ENCODE results near the gene STK33. TPM values are rescaled to one million over a fixed set of nuclear protein-coding genes. Genes with fewer than 3 reads are reported as not detected.
A peak's percentile ranks its signal among the peaks of the same experiment; 100 is the strongest.

The STK33 gene
- total RNA-seq: 10 to 100 TPM in 1 of 3 donors, 1 to 10 TPM in 1, under 1 TPM in 1; 0.90 to 15.1 (median 3.4) TPM
- long read RNA-seq, donor 1, partial matches to known transcripts: 1 of 8 reads
- long read RNA-seq, donor 1, other reads (novel, unspliced or antisense): 7 of 8 reads
- long read RNA-seq, donor 2, partial matches to known transcripts: 0 of 1 reads
- long read RNA-seq, donor 2, other reads (novel, unspliced or antisense): 1 of 1 reads

- TF ChIP-seq CTCF (IDR thresholded peaks at IDR 0.05): no peak
- Histone ChIP-seq H3K4me1 (ENCODE audit: low read depth) (peaks cover 7% of the 10 kb centered on the region), H3K9me3 (no peaks in the 10 kb centered on the region), H3K4me3 (no peak within 1 kb of the TSS), H3K36me3 (ENCODE audit: low read depth) (no peaks in the 10 kb centered on the region)
- peak; percentile 94 for ATAC-seq
- intact Hi-C loops (cut with DNase I, micrococcal nuclease): no loop called here
- DNase-seq: peak; percentile 53 to 67 (median 66)
Observed at GRCh38 chr11:8593935-8594909, at the start of gene STK33. TSS of gene STK33 (minus strand) at chr11:8594228. CDS start at chr11:8474905, 119,323 bp downstream.

GRCh38 chr11:8642196-8642841, 48.3 kb upstream of the STK33 start:
- ATAC-seq (no peak), DNase-seq (no peak)
- Histone ChIP-seq H3K9me3 (no peaks in the 10 kb centered on the region), H3K4me1 (ENCODE audit: low read depth) (no peaks in the 10 kb centered on the region), H3K36me3 (ENCODE audit: low read depth) (no peaks in the 10 kb centered on the region), H3K4me3 (no peak overlapping the region)
- intact Hi-C loops (cut with DNase I, micrococcal nuclease): no loop called here
- TF ChIP-seq CTCF (IDR thresholded peaks at IDR 0.05): no peak

- no peak for TF ChIP-seq CTCF (IDR thresholded peaks at IDR 0.05)
- ATAC-seq (no peak), DNase-seq (no peak)
- Histone ChIP-seq H3K4me1 (ENCODE audit: low read depth) (no peaks in the 10 kb centered on the region), H3K36me3 (ENCODE audit: low read depth) (no peaks in the 10 kb centered on the region), H3K9me3 (peaks cover 4% of the 10 kb centered on the region), H3K4me3 (no peak overlapping the region)
- intact Hi-C loops (cut with DNase I, micrococcal nuclease): no loop called here
Observed at GRCh38 chr11:8641332-8641731, 47.3 kb upstream of the STK33 start.

GRCh38 chr11:8640267-8640906, 46.4 kb upstream of the STK33 start:
- Histone ChIP-seq H3K4me1 (ENCODE audit: low read depth) (no peaks in the 10 kb centered on the region), H3K9me3 (peaks cover 4% of the 10 kb centered on the region), H3K36me3 (ENCODE audit: low read depth) (no peaks in the 10 kb centered on the region), H3K4me3 (no peak overlapping the region)
- TF ChIP-seq CTCF (IDR thresholded peaks at IDR 0.05): no peak
- ATAC-seq: no peak
- intact Hi-C loops (cut with DNase I, micrococcal nuclease): no loop called here
- DNase-seq: no peak

GRCh38 chr11:8639655-8640054, 45.6 kb upstream of the STK33 start:
- Histone ChIP-seq H3K4me1 (ENCODE audit: low read depth) (no peaks in the 10 kb centered on the region), H3K36me3 (ENCODE audit: low read depth) (no peaks in the 10 kb centered on the region), H3K4me3 (no peak overlapping the region), H3K9me3 (peaks cover 4% of the 10 kb centered on the region)
- no peak for TF ChIP-seq CTCF (IDR thresholded peaks at IDR 0.05)
- no peak for ATAC-seq
- intact Hi-C loops (cut with DNase I, micrococcal nuclease): no loop called here
- no peak for DNase-seq
